HFF-Myc (cell line): ENCODE results near the gene RSBN1L.

ENCODE experiments used
- DNase-seq: peaks from one replicate; pipeline ENCODE4 v3.0.0-alpha.2; 2011; ENCODE audit warnings: low read depth; ENCODE audit errors: extremely low read depth
- H3K4me3 ChIP-seq: replicated peaks from 2 replicates; pipeline ENCODE4 v1.5.1; 2011; ENCODE audit warnings: low read depth, mild to moderate bottlenecking, control low read depth, low read length
- CTCF ChIP-seq: IDR thresholded peaks from 2 replicates; pipeline ENCODE4 v1.5.1; 2012; ENCODE audit warnings: mild to moderate bottlenecking, low read depth, low read length, control low read depth; ENCODE audit errors: missing control alignments

The RSBN1L gene

GRCh38 chr7:77831953-77832352 is 135.7 kb downstream of the RSBN1L start:
- no peak for TF ChIP-seq CTCF
- DNase-seq: no peak
- no peak overlapping the region for H3K4me3 ChIP-seq
